ENCODE data around the gene AKAP8L.

- TF ChIP-seq CTCF (IDR thresholded peaks at IDR 0.05) (no peak), POLR2A (IDR thresholded peaks at IDR 0.05) (no peak)
These were observed 16.2 kb downstream of the AKAP8L start for GRCh38 chr19:15402411-15403150.
